ENCODE measurements around the gene KCNMA1. TPM values are rescaled to one million over a fixed set of nuclear protein-coding genes. Genes with fewer than 3 reads are reported as not detected.

Gene KCNMA1
- total RNA-seq, 1 experiment from 2014 or later, result 0.08 TPM

DNA sequence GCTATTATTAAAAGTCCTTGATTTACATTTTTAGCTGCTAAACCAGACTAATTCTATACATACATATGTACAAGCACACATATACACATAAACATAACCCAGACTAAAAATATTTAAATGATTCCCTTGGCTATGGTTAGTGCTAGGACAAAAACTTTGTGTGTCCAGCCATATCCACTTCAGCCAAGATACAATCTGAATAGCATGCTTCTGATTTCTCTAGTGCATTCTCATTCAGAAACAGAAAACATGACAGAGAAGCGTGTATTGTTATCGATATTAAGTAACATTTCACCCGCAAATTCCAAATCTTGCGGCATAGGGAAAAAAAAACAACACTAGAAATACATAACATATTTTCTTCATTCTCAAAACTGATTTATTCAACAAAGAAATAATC, 569.3 kb downstream of the KCNMA1 start:
- no peak for DNase-seq (ENCODE audit: low spot score)

DNA sequence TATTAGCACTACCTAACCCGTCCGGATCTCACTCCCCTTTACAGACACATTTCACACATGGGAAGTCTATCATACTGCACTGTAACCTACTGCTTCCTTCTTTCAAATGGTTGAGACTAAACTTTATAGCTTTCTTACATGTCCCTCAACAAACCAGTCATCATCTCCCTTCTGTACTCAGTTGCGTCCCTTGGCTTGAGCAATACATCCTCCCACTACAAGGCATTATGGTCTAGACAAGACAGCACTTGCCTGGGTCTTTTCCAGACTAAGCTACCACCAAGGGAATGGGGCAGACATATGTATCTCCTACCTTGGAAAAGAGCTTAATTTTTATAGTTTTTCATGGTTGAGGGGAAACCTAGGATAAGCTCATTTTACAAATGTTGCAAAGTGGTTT, 575.2 kb downstream of the KCNMA1 start:
- no peak for DNase-seq (ENCODE audit: low spot score)

GRCh38 chr10:77060913-77061312, 576.7 kb downstream of the KCNMA1 start:
- DNase-seq (ENCODE audit: low spot score), result no peak

- no peak for DNase-seq (ENCODE audit: low spot score)
Observed at GRCh38 chr10:77056650-77057049, 581.0 kb downstream of the KCNMA1 start.

DNA sequence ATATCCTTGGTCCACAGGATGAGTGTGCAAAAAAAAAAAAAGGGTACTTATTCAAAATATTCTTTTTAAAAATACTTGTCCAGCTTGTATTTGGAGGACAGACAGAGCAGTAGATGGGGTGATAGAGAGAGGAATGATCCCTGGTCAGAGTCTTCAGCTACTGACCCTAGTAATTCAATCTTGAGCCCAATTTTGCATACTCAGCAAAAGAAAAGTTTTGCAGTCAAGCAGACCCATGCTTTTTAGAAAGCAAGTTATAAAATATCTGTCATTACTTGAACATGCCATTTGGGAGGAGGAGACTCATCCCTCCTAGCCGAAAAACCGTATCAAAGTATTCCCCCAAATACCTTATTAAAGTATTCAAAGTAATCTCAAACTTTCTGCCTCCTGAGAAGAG, 585.0 kb downstream of the KCNMA1 start:
- no peak for DNase-seq (ENCODE audit: low spot score)

DNA sequence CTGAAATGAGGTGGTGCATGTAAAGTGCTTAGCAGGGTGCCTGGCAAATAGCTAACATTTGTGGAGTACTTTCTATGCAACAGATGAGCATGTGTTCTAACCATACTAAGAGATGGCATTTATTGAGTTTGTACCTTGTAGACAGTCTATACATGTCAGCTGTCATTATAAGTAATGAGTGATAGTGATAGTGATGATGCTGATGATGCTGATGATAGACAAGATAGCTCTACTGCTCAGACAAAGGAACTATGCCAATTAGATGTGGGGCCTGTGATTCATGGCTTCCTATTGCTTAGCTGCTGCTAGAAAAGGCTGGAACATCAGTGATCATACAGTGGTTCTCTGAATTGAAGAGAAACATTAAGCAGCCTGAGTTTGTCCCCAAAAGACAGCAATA, 585.8 kb downstream of the KCNMA1 start:
- DNase-seq (ENCODE audit: low spot score), result no peak

- DNase-seq (ENCODE audit: low spot score), result no peak
Observed at GRCh38 chr10:77049896-77050295, 587.7 kb downstream of the KCNMA1 start.

DNA sequence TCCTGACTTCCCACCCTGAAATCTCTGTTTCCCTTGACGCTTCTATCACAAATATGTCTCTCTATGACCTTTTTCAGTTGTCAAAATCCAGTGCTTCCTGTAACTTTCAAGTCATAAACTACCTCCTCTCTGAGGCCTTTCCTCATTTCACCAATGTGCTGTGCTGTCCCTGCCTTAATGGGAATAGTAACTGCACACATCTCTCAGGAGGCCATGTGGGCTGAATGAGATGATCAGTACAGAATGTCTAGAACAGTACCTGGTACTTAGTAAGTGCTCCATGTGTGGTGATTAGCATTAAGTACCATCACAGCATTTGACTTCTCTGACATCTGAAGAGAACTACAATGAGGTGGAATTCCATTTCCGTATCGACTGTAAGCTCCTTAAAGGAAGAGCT, 588.5 kb downstream of the KCNMA1 start:
- DNase-seq (ENCODE audit: low spot score), result no peak

DNA sequence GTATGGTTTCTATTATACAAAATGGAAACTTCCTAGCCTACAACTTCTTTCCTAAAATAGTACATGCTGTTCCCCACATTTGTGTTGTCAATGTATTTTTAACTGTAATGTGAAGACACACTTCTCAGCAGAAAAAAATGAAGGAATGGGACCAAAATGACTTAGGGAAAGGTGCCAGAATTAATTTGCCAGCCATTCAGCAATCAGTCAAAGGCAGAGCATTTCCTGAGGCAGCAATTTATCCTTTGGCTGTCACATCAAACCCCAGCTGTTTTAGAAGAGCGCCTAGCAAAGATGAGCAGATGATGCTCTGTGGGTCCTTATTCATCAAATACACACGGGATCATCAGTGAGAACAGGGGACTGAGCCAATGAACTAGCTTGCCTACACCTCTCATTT, 592.5 kb downstream of the KCNMA1 start:
- DNase-seq (ENCODE audit: low spot score), result no peak

- DNase-seq (ENCODE audit: low spot score), result no peak
Observed at GRCh38 chr10:77043420-77043763, 594.2 kb downstream of the KCNMA1 start.

DNA sequence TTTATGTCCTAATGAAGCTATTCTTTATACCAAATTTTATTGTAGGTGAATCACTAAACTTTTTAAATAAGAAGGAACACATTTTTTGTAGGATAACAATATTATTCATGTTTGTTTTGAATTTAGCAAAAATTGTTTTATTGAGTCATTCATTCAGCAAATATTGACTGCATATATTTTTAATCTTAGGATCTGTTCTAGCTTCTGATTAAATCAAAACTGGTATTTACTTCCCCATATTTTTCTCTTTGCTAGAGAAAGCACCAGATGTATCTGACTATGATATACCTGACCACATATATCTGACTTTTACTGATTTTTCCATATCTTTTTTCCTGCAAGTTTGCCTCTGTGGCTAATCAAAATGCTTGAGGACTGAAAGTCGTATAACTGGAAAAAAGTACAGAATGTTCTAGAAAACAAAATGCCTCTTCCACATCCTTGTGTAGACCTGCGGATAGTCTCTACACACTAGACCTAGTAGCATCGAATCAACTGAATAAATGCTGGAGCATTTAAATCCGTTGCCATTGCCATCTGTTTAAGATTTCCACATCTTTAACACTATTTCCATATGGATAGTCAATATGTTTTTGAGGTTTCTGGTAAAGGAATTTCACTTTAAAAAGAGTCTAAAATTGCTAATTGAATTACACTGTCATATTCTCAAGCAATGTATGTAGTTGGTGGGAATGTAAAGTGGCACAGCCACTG, 594.7 kb downstream of the KCNMA1 start:
- no peak for DNase-seq (ENCODE audit: low spot score)

GRCh38 chr10:77041636-77042258, 595.9 kb downstream of the KCNMA1 start:
- DNase-seq (ENCODE audit: low spot score), result no peak

DNA sequence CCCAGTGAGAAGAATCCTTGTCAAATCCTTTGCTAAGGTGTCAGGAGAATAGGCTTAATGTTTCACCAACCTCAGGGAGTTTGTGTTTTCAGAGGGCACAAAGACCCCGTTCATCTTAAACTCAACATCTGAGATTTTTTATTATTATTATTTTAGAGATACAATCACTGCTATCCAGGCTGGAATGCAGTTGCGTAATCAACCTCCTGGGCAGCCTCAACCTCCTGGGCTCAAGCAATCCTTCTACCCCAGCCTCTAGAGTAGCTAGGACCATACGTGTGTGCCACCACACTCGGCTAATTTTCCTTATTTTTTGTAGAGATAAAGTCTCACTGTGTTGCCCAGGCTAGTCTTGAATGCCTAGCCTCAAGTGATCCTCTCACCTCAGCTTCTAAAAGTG, 599.2 kb downstream of the KCNMA1 start:
- no peak for DNase-seq (ENCODE audit: low spot score)

DNA sequence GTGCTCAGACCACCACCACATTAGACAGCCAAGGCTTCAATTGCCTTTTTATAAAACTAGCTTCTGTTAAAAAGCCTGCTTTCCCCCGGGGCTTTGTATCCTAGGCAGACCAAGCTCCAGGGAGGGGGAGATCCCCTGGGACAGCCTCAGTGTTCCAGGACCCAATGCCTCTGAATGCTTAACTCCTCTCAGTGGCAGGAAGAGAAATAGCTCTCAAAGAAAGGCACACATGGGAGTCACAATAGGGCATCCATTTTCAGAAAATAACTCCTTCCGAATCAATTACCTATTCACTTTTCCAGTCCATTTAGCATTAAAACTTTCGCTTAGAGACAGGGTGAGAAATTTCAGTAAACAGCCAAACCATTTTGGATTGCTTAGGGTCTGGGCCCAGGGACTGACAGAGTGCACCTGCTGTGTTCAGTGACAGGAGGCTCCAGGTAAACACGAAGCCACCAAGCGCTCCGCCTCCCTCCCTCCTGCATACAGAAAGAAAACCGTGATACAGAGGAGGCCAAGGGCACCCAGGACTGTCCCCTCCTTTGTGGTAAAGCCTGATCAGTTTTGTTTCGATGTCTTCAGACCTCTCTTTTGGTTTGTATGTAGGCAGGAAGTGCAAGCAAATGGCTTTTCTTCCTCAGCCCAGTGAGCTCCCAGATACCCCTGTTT, 599.7 kb downstream of the KCNMA1 start:
- DNase-seq (ENCODE audit: low spot score), result no peak

- peak; percentile 17 for DNase-seq (ENCODE audit: low spot score)
Observed at GRCh38 chr10:77036993-77037734, 600.4 kb downstream of the KCNMA1 start.

- DNase-seq (ENCODE audit: low spot score), result no peak
Observed at GRCh38 chr10:77036276-77036675, 601.3 kb downstream of the KCNMA1 start.

DNA sequence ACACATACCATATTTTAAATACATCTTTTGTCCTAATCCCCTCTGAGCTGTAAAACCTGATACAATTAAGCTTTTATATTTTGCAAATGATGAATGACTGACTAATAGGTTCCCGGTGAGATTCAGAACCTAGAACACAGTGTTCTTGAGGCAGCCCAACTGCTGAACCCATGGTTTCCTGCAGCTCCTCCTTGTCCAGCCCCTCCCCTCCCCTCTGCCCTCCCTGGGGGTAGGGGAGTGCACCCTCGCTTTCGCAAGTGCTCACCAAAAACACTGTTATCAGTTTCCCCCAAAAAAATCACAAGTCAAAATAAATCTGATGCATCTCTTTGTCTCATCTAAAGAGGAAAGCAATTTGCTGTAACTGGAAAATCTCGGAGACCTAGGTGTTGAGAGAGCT, 602.8 kb downstream of the KCNMA1 start:
- DNase-seq (ENCODE audit: low spot score), result no peak

DNA sequence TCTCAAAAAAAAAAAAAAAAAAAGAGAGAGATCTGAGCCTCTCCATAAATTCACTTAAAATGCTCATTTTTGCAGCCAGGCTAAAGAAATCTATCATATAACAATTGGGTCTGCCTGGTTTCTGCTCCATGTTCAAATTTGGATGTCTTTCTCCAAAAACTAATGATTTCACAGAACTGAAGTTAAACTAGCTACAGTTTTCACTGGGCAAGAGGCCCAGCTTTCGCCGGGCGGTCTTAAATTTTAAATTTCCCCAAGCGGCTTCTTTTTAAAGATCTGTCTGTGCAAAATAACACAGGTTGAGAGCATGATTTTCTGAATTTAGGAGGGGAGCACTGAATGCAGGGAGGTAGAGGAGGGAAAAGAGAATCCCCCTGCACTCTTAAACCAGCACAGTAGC, 603.4 kb downstream of the KCNMA1 start:
- DNase-seq (ENCODE audit: low spot score), result no peak

DNA sequence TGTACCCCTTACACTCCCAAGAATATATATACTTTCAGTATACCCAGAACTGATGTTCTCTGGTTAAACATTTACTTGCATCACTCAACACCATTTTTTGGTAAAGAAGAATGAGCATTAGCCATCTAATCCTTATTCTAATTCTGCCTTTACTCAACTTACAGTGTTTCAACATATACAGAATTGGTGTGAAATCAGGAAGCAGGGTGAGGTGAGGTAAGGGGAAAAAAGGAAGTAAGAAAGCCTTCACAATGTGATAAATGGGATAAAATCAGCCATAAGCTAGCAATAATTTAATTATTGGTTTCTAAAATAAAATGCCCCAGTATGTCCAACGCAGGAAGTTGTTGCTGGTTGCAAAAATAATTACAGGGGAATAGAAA, 605.4 kb downstream of the KCNMA1 start:
- DNase-seq (ENCODE audit: low spot score), result no peak

DNA sequence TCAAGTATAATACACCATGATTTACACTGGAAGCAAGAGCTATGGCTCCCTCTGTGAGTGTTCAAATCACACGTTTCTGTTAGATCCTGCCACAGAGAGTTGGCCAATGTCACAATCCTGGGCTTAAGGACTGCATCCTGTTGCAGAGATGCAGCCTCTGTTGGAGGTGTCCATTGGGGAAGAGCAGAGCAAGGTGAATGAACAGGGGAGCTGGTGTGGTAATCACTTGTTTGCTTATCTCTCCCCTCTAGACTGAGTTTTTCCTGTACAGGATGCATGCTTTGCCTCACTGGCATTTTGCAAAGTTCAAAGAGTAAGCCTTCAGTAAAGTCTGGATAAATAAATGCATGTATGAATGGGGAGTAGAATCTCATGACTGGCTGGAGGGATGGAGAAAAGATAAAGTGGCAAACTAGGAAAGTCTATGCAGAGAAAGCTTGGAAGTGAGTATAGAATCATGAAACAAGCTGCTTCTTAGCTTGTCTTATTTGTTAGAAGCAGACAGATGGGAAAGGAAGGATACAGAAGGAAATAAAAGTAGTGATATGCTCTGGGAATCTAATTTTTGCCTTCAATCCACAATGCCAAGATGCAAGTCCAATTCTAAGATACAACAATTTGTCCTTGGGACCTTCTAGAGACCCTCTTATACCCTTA, 605.9 kb downstream of the KCNMA1 start:
- no peak for DNase-seq (ENCODE audit: low spot score)

DNA sequence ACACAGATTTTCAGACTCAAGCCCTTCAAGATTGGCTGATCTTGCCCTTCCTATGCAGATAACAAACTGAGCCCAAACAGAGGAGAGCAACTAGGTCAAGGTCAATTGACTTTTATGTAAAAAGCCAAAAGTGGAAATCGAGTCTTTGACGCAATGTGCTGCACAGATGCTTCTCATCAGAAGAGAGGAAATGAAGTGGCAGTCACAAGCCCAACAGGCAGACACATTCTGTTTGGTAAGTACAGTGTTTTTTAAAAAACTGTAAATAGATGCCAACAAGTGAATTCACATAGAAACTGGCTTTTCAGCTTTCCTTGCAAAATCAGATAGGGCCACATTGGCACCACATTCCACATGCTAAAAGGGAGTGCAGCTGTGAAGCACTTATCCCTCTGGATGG, 606.6 kb downstream of the KCNMA1 start:
- no peak for DNase-seq (ENCODE audit: low spot score)
